Smooth muscle cell (in vitro differentiated cells): ENCODE data around the gene CD3E. TPM values are rescaled to one million over a fixed set of nuclear protein-coding genes. Genes with fewer than 3 reads are reported as not detected.
A peak's percentile ranks its signal among the peaks of the same experiment; 100 is the strongest.

Source experiments
- DNase-seq: peaks from one replicate; lab custom pipeline; 2025; ENCODE audit not compliant: unreplicated experiment; lab: John Stamatoyannopoulos, UW
- H2AFZ ChIP-seq: fragments of 200-600 bp; sonication (generic); 2 replicates; pipeline ENCODE4 v1.6.0; 2016; ENCODE audit warnings: antibody characterized with exemption, low read depth, mild to moderate bottlenecking
- H3F3A ChIP-seq: fragments of 200-600 bp; sonication (generic); 2 replicates; pipeline ENCODE4 v1.6.0; 2017; ENCODE audit warnings: antibody characterized with exemption, low read depth
- H3K27ac ChIP-seq: fragments of 200-600 bp; sonication (generic); 2 replicates; pipeline ENCODE4 v1.5.1; 2016; ENCODE audit warnings: low read depth, mild to moderate bottlenecking
- H3K27me3 ChIP-seq: fragments of 200-600 bp; sonication (generic); 2 replicates; pipeline ENCODE4 v1.6.1; 2016; ENCODE audit warnings: low read depth, mild to moderate bottlenecking
- H3K36me3 ChIP-seq: fragments of 200-600 bp; sonication (generic); 2 replicates; pipeline ENCODE4 v1.5.1; 2016; ENCODE audit warnings: low read depth
- H3K4me1 ChIP-seq: fragments of 200-600 bp; sonication (generic); 2 replicates; pipeline ENCODE4 v1.5.1; 2016; ENCODE audit warnings: low read depth
- H3K4me2 ChIP-seq: fragments of 200-600 bp; sonication (generic); 2 replicates; pipeline ENCODE4 v1.6.0; 2016; ENCODE audit warnings: mild to moderate bottlenecking
- H3K4me3 ChIP-seq: fragments of 200-600 bp; sonication (generic); 2 replicates; pipeline ENCODE4 v1.5.1; 2016; ENCODE audit warnings: mild to moderate bottlenecking
- H3K79me2 ChIP-seq: fragments of 200-600 bp; sonication (generic); 2 replicates; pipeline ENCODE4 v1.6.0; 2016; ENCODE audit warnings: low read depth, mild to moderate bottlenecking
- H3K9ac ChIP-seq: fragments of 200-600 bp; sonication (generic); 2 replicates; pipeline ENCODE4 v1.6.0; 2016; ENCODE audit warnings: low read depth
- H3K9me3 ChIP-seq: fragments of 200-600 bp; sonication (generic); replicated peaks from 2 replicates; pipeline ENCODE4 v1.5.1; 2016; ENCODE audit warnings: low read depth
- H4K20me1 ChIP-seq: fragments of 200-600 bp; sonication (generic); 2 replicates; pipeline ENCODE4 v1.6.0; 2016; ENCODE audit warnings: low read depth
- CTCF ChIP-seq: fragments of 200-600 bp; sonication (generic); IDR thresholded peaks from 2 replicates; pipeline ENCODE4 v1.5.1; 2017; ENCODE audit warnings: borderline replicate concordance, mild to moderate bottlenecking, antibody characterized with exemption; ENCODE audit not compliant: insufficient read depth, poor library complexity, severe bottlenecking
- WGBS: methylation state at CpG from one replicate; pipeline ENCODE4 v1.1.7; 2016; ENCODE audit warnings: low lambda C conversion rate; 5-methylcytosine and 5-hydroxymethylcytosine counted together
- polyA plus RNA-seq: library from polyadenylated mRNA; unstranded; fragments of >200 nt; fragmentation: Nextera tagmentation; extraction: Ambion mirVana; gene quantifications from 2 replicates; pipeline ENCODE4 v1.2.1, GENCODE V29; 2016
- total RNA-seq: library from RNA; depleted of rRNA; stranded (reverse); fragments of >200 nt; gene quantifications from 2 replicates; pipeline ENCODE4 v1.2.3, GENCODE V29; 2014

CD3E gene
- total and polyA plus RNA-seq, 2 experiments from 2014 or later, result not detected

GRCh38 chr11:118263112-118263511 is 41.4 kb upstream of the CD3E start:
- no peak overlapping the region for H3K27ac ChIP-seq
- H3F3A ChIP-seq, result no peaks in the 10 kb centered on the region
- H3K4me2 ChIP-seq, result peak overlapping the region; percentile 81
- no peaks in the 10 kb centered on the region for H3K79me2 ChIP-seq
- H4K20me1 ChIP-seq, result no peaks in the 10 kb centered on the region
- WGBS, result 90% methylated on average over 4 of the region's 4 CpGs
- no peak overlapping the region for H2AFZ ChIP-seq
- H3K4me3 ChIP-seq, result peak overlapping the region; percentile 55
- H3K36me3 ChIP-seq, result no peaks in the 10 kb centered on the region
- peaks cover 16% of the 10 kb centered on the region for H3K4me1 ChIP-seq
- no peak for TF ChIP-seq CTCF
- H3K27me3 ChIP-seq, result peaks cover 69% of the 10 kb centered on the region
- H3K9me3 ChIP-seq, result no peaks in the 10 kb centered on the region
- H3K9ac ChIP-seq, result peak overlapping the region; percentile 78
- no peak for DNase-seq

- no peaks in the 10 kb centered on the region for H3K79me2 ChIP-seq
Observed at GRCh38 chr11:118263695-118264568, 40.6 kb upstream of the CD3E start, which contains the start of gene MPZL2. MPZL2 (minus strand) TSS chr11:118264297; CDS start chr11:118264153, 144 bp downstream.

GRCh38 chr11:118264569-118265465 is 39.7 kb upstream of the CD3E start:
- Histone ChIP-seq H3K27ac (peak overlapping the region; percentile 65), H3K9me3 (no peaks in the 10 kb centered on the region), H3K4me2 (peak overlapping the region; percentile 81), H3K79me2 (no peaks in the 10 kb centered on the region), H4K20me1 (no peaks in the 10 kb centered on the region), H3K27me3 (peaks cover 85% of the 10 kb centered on the region), H3F3A (no peaks in the 10 kb centered on the region), H3K4me3 (peak overlapping the region; percentile 55), H2AFZ (peak overlapping the region; percentile 79), H3K4me1 (peaks cover 16% of the 10 kb centered on the region), H3K9ac (no peak overlapping the region), H3K36me3 (no peaks in the 10 kb centered on the region)
- TF ChIP-seq CTCF, result no peak
- WGBS, result 34% methylated on average over 13 of the region's 13 CpGs
- no peak for DNase-seq

More at GRCh38 chr11:118263695-118264568, 40.6 kb upstream of the CD3E start, which contains the start of gene MPZL2:
- Histone ChIP-seq H3K36me3 (no peaks in the 10 kb centered on the region), H3K27ac (peak within 1 kb of the TSS; percentile 65), H3K9me3 (no peaks in the 10 kb centered on the region), H3K4me3 (peak within 1 kb of the TSS; percentile 55), H3K9ac (peak within 1 kb of the TSS; percentile 78), H3F3A (no peaks in the 10 kb centered on the region), H3K27me3 (peaks cover 77% of the 10 kb centered on the region), H3K4me2 (peak within 1 kb of the TSS; percentile 81), H2AFZ (peak within 1 kb of the TSS; percentile 79), H4K20me1 (no peaks in the 10 kb centered on the region), H3K4me1 (peaks cover 16% of the 10 kb centered on the region)
- 11% methylated on average over 19 of the region's 19 CpGs for WGBS
- DNase-seq, result no peak
- TF ChIP-seq CTCF, result no peak
